Loucy (cell line): Measurements from ENCODE around the gene NPPC.

Experiments used
- CTCF ChIP-seq: fragments of 200-600 bp; sonication (generic); conservative IDR thresholded peaks from 2 replicates; pipeline ENCODE4 v1.5.1; 2014; ENCODE audit warnings: mild to moderate bottlenecking, antibody characterized with exemption, low read length
- EZH2phosphoT487 ChIP-seq: fragments of 200-600 bp; IDR thresholded peaks from 2 replicates; pipeline ENCODE4 v1.6.1; 2018; ENCODE audit warnings: antibody characterized with exemption, mild to moderate bottlenecking, moderate library complexity, borderline replicate concordance

- no peak for TF ChIP-seq CTCF
- no peak for TF ChIP-seq EZH2phosphoT487
Observed at GRCh38 chr2:231883468-231883881, 42.7 kb downstream of the NPPC start.
